Measurements from ENCODE around the gene KIAA1755.

- TF ChIP-seq CTCF (IDR thresholded peaks at IDR 0.05; ENCODE audit: insufficient read depth, low read length, poor library complexity, severe bottlenecking) (no peak), EZH2phosphoT487 (conservative IDR thresholded peaks at IDR 0.05; ENCODE audit: low read length) (no peak)
These were observed 96.5 kb downstream of the KIAA1755 start for GRCh38 chr20:38164069-38164468.

Data from SU-DHL-6 (cell line).